GM18867 (cell line): ENCODE measurements around the gene ATP6V0E2.
"Not testable (repeated sequence)": the region's sequence is repeated elsewhere in the genome, so short reads cannot be mapped to it uniquely, and the experiment has no call there.

Experiments used
- ATAC-seq: cut with Tn5 transposase; IDR thresholded peaks from one replicate; pipeline ENCODE4 v1.9.1; 2021; ENCODE audit warnings: mild to moderate bottlenecking, moderate library complexity; ENCODE audit not compliant: unreplicated experiment

Gene ATP6V0E2

DNA sequence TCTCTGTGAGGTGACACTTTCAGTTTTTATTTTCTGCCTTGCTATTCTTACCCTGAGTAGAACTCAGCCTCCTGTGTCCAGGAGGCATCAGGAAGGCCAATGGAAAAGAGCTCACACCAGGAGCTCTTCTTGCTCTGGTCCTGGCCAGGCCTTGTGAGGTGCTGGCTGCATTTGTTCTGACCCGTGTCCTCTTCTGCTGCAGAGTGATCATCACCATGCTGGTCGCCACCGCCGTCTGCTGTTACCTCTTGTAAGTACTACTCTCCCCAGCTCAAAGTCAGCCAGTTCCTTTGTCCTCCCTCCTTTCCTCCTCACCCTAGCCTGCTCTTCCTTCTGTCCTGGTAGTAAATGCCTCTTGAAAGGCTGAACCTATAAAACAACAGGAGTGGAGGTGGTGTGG is 1.6 kb downstream of the ATP6V0E2 start:
- ATAC-seq = no peak

DNA sequence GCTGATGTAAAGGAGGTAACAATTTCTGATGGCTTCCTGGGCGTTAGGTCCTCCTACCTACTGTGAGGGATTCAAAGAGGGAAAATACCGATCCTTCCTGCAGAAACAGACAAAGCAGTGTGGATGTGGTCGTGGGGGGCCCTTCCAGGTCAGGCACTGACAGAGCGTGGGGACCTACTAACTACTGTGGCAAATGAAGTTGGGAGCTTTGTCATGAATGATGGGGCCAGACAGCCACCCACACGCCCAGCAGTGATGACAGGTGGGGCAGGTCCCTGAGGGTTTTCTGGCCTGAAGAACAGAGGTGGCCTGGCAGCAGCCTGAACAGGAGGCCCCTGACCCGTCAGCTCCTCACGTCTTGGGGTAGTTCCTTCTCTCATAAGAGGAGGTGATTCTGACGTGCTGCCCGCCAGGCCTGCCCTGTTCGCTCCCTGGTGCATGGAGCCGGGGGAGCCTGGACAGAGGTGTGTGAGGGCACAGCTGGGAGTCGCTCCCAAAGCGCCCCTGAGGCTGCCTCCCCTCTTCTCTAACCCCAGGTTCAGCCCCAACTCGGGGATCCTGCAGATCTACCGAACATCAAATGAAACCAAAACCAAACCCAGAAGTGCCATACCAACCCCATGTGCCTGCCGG is 4.2 kb downstream of the ATP6V0E2 start:
- ATAC-seq = no peak

DNA sequence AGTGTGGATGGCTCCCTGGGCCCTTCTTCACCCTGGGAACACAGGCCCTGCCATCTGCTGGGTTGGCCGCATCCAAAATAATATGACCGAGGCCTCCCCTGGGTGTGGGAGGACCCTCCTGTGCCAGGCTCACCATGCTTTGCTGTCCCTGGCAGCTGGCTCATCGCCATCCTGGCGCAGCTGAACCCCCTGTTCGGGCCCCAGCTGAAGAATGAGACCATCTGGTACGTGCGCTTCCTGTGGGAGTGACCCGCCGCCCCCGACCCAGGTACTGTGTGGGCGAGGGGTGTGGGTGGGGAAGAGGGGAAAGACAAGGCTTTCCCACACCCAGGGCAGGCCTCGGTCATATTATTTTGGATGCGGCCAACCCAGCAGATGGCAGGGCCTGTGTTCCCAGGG is 4.8 kb downstream of the ATP6V0E2 start:
- ATAC-seq = no peak

DNA sequence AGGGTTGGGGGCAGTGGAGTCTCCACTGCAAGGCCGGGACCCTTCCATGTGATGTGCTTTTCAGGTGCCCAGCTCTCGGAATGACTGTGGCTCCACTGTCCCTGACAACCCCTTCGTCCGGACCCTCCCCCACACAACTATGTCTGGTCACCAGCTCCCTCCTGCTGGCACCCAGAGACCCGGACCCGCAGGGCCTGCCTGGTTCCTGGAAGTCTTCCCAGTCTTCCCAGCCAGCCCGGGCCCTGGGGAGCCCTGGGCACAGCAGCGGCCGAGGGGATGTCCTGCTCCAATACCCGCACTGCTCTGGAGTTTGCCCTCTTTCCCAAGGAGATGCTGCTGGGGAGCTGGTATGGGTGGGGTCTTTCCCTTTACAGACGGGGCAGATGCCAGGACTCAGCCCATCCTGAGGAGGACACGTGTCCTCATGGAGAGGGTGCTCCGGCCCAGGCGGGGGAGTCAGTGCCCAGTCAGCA is 5.5 kb downstream of the ATP6V0E2 start:
- no peak for ATAC-seq

DNA sequence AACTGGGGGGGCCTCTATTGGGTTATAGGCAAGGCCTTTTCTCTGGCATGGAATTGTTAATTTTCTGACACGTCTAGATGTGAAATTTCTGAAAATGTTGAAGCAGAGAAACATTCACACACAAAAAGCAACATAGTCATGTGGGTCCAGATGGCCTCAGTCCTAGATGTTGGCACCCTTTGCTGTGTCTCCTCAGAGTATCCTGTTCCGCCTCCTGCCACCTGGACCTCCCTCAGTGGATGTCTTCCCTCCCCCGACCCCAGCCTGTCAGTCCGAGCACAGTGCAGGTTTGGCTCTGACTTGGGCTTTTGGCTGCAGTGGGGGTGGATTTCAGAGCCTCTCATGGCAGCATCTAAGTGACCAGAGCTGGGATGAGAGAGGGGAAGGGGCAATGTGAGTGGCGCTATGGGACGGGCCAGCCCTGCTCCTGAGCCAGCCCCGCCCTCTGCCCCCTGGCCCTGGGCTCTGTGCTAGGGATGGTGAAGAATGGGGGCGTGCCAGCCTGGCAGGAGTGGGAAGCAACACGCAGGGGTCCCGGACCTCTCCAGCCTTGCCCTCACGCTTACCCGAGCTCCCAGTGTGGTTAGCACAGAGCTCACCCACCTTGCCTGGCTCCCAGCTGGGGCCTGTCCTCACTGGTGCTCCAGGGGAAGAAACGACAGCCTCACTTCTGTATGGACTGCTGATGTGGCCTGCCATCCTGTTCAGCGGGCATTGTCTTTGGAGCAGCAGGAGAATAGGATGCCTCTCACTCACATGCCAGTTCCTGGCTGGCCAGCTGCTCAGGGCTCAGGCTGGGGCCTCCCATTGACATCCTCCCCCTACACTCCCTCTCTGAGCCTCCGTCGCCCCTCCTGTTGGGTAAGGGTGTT is 6.2 kb downstream of the ATP6V0E2 start:
- ATAC-seq = no peak

DNA sequence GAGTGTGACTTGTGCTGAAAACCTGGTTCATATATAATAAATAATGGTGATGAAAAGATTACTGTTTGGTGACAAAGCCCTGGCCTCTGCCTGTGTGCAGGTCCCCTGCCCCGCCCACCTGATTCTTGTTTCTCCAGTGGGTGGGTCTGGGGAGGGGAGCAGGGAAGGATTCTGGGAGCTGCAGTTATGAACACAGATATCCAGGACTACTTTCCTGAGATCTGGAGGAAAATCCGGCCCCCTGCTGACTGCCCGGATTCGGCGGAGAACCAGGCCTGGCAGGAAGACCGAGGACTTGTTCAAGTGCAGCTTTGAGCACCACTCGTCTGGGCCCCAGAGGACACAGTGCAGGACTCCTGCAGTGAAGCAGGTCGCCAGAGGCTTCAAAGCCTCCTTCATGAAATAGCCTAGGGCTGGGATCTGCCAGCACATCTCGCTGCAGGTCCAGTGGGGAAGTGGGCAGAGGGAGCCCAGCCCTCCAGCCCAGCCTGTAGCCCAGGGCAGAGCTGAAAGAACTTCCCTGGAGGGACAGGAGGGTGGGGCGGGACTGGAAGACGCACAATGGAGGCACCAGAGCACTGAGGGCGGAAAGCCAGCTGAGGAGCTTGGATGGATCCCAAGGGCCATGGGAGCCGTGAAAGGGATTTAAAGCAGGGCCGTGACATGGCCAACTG is 7.0 kb downstream of the ATP6V0E2 start:
- ATAC-seq = no peak

DNA sequence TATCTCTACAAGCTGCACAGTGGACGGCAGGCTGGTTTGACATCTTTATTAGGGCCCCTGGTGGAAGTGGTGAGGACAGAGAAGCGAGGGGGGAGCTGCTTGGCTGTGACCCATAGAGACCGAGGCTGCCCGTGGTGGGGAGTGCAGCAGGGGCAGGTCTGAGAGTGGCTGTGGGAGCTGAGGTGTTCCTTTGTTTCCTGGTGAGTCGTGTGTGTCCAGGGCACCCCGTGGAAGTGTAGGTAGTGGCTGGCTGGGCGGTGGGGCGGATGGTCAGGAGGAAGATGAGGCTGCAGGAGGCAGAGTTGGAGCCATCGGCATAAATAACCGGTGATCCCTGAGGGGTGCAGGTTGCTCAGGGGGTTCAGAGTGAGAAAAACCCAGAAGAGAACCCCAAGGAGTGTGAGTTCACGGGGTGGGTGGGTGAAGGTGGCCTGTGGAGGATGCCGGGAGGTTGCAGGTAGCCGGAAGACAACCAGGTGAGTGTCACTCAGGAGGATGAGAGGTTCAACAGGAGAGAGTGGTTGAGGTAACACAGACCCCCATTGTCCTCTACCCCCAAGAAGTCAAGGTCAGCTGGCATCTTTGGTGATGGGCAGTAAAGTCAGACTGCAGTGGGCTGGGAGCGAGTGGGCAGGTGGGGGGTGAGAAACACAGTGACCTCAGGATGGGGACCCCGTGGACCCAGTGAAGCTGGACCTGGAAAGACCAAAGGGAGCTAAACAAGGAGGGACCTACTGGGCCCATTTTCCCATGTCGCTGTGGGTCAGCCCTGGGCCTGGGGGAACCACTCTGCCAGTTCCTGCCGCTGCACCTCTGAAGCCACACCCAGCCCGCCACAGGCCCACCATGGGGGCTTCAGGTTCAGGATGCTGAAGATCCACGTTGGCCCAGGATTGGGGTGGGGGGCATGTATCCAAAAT is 7.8 kb downstream of the ATP6V0E2 start:
- no peak for ATAC-seq

DNA sequence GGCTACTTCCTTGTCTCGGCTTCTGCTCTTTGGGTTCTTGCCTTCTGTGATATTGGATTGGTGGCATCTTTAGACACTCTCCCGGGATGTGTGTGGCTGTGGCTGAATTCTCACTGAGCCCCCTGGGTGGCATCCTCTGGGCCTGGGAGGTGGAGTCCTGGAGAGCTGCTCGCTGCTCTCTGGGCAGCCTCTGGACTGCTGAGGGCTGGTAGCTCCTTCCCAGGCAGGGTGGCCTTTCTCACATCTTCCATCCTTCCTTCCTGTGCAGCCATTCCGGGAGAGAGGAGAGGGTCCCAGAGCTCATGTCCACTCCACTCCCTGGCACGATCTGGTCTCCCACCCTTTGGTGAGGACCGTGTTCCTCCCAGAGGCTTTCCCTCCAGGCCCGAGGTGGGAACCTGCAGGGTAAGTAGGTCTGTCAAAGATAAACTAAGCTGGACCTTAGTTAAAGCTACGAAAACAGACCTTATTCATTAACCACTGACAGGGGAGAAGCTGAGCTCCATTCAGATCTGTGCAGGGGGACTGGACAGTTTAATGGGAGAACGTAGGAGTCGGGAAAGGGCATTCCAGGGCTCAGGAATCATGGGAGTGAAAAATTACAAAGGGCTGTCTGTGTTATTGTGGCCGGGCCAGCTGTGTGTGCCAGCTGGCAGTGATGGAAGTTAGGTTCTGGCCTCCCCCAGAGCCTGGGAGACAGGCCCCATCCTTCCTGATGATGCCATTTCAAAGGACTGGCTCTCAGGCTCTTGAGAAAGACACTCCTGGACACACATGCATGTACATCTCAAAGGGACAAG is 8.7 kb downstream of the ATP6V0E2 start:
- ATAC-seq = no peak

DNA sequence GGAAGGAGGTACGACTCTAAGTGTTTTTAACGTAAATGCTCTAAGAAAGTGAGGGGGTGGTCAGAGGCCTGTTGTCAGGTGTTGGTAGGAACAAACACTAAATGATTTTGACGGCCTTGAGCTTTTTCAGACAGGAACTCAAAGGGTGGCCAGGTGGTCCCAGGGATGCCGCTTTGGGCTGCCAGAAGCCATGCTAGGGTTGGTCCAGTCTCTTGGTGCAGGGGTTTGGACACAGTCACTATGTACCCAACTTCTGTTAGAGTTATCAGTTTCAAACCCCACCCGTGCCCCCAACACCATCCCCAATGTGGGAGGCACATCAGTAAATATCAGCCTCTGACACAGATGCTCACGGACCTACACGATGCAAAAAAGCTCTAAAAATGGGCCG is 9.3 kb downstream of the ATP6V0E2 start:
- ATAC-seq = no peak

DNA sequence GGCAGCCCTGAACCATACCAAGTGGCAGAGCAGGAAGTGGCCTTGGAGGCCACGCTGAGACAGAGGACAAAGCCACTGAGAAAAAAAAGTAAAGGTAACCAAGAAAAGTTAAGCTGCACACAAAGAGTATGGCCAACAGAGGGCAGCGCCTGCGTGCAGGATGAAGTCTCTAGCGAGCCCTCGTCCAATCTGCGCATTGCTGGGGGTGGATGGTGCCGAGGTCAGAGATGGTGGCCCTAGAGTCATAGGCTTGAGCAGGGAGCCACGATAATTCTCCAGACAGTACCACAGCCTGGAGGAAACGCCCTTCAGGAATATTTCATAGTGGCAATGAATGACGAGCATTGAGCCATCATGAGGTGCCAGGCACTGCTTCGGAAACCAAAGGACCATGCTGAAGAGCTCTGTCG is 9.7 kb downstream of the ATP6V0E2 start:
- peak; percentile 83 for ATAC-seq

DNA sequence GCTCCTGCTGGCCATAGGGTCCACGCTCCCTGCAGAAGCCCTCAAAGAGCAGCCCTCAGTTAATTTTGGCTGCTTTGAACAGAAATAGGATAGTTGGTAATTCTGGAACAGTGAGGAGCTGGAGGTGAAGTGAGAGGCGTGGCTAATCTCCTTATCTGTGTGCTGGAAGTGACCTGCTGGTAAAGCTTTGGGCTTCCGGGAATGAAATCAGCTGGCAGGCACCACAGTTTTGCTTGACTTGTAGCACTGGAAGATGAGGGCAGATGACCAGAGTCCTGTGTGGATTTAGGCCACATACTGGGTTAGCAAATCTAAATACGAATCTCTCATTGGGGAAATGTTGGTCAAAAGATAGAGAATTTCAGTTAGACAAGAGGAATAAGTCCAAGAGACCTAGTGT is 10.2 kb downstream of the ATP6V0E2 start:
- no peak for ATAC-seq

DNA sequence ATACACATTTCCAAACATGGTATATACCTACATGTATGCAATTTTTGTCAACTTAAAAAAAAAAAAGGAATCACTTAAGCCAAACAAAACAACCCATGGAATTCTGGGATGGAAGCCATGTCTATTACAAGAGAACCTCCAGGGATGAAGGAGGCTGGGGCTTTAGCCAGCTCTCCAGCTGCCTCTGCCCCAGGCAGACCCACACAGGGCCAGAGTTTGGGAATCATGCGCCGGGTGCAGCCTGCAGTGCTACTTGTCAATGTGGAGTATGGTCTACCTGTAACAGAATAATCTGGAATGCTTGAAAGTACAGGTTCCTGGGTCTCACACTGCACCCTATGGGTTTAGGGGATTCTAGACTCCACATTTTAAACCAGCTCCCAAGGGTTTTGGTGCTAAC is 10.8 kb downstream of the ATP6V0E2 start:
- ATAC-seq = no peak

DNA sequence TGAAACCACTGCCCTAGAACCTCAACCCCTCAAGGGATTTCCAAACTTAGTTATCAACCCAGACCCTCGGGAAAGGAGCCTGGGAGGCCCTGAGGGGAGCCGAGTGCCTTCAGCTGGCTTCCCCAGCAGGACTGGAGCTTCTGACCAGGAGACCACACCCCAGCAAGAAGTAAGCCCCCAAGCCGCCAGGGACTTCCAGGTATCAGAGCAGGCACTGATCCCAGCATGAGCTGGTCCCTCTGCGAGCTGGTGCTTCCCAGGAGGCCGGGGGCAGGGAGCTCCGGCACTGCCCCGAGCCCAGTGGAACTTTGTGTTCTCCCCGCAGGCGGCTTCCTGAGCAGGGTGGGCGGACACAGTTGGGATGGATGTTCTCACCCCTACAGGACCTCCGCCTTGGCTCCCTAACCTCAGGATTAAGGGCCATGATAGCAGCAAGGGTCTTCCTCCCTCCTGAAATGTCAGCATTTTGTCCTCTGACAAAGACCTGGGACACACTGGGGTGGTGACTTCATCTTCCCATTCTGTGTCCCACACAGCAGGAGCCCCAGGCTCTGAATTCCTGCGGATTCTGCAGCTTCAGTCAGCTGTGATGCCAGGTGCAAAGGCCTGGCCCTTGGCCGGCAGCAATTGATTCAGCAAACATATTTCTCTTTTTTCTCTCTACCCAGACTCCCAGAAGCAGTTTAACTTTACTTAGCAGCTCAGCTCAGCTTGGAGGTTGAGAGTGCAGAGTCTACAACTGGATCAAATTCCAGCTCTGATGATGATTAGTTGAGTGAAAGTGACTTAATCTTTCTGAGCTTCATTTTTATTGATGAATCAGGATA is 11.6 kb downstream of the ATP6V0E2 start:
- ATAC-seq = no peak

DNA sequence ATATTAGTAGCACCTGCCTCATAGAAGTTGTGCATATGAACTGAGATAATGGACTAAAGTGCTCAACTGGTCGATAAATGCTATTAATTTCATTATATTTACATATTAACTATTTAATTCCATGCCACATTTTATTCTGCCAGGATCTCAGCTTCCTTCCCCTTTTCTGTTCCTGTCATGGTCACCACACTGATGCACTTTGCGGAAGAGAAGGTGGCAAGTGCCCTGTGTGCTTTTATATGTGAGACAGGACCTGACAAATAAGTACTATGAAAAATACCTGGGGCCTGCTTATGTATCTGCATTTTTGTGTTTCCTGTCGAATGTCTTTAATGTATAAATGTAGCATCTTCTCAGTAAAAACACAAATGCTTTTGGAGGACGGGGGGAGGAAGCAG is 12.2 kb downstream of the ATP6V0E2 start:
- no peak for ATAC-seq

DNA sequence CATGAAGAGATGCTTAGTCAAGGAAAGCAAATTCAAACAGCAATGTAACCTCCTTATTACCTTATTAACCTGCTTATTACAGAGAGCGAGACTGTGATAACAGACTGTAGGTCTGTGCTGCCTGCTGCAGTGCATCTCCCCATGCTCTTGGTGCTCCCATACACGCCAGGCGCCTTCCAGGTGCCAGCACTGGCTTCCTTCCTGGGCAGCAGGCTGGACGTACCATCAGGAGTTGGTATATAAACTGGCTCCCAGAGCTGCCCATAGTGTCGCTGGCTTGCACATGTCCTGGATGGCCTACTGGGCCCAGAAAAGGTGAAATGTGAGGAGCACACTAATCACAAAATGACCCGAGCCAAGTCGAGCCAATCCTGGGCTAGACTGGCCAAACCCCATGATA is 13.5 kb downstream of the ATP6V0E2 start:
- no peak for ATAC-seq

DNA sequence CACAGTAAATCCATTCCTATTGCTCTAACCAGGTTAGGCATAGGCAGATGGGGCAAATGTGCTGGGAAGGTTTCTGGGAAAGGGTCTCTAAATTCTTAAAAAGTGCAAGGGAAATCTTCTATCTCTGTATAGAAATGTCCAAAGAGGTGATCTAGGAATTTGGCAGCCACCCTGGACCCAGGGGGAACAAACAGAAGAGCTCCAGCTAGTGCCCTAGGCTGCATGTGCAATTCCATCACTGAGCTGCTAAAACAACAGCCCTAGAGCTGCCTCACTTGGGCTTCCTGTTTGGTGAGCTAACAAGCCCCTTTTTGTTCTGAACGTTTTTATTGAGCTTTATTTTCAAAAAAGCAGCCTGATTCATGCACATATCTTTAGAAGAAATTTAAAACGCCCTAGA is 16.9 kb downstream of the ATP6V0E2 start:
- not testable (repeated sequence) for ATAC-seq

DNA sequence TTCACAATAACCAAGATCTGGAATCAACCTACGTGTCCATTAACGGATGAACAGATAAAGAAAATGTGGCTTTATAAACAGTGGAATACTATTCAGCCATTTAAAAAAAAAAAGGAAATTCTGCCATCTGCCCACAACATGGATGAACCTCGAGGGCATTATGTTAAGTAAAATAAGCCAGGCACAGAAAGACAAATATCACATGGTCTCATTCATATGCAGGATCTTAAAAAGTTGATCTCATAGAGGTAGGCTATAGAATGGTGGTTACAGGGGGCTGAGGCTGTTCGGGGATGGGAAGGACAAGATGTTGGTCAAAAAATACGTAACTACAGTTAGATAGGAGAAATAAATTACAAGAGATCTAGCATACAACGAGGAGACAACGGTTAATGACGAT is 21.2 kb downstream of the ATP6V0E2 start:
- not testable (repeated sequence) for ATAC-seq

DNA sequence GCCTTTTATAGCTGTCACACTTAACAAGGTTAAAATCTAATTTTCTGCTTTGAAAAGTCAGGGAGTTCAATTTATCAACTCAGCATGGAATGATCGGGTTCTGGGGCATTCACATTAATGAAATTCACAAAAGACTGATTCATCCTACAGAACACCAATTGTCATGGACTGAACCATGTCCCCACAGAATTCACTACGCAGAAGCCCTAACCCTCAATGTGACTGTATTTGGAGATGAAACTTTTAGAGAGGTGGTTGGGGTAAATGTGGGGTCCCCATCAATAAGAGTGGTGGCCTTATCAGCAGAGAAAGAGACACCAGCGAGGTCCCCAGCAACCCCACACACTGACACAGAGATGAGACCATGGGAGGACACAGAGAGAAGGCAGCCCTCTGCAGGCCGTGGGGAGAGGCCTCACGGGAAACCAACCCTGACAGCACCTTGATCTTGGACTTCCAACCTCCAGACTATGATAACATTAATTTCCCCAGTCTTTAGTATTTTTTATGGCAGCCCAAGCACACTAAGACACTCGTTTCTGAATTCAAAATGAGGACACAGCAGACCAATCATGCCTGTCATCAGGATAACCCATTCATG is 34.1 kb downstream of the ATP6V0E2 start:
- not testable (repeated sequence) for ATAC-seq

DNA sequence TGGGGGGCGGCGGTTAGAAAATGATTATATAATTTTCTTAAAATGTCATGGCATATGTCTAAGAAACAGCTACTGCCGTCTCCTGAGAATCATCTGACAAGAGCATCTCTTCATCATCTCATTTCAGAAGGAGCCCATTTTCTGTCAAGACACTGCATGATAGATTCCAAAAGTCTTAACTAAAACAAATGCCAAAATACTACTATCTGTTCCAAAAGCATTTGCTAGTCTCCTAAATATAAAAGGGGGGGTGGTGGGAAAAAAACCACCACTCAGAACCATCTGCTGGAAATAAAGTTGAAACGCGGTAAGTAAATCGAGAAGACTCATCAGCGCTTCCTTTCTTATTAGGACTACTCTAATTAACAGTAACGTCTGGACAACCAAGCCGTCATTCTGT is 36.5 kb downstream of the ATP6V0E2 start:
- ATAC-seq = not testable (repeated sequence)
